Pancreas (tissue), 10 donors: ENCODE results near the gene AFAP1L2. TPM values are rescaled to one million over a fixed set of nuclear protein-coding genes. Genes with fewer than 3 reads are reported as not detected.
"Not testable (repeated sequence)": the region's sequence is repeated elsewhere in the genome, so short reads cannot be mapped to it uniquely, and the experiment has no call there.

Experiments used
- ATAC-seq, 4 donors: fragments of 200-7000 bp; cut with Tn5 transposase; one replicate each; pipeline versions ENCODE4 v1.8.0 to v1.9.1; 2020; ENCODE audit warnings: mild to moderate bottlenecking in 4 of 4, moderate library complexity in 4 of 4
- DNase-seq, 6 donors: peaks; one replicate each; pipeline ENCODE4 v3.0.0-alpha.2; 2020
- FAIRE-seq: peaks from 2 replicates; lab custom pipeline; 2012; peaks lifted over from hg19 to GRCh38; lab: Jason Lieb, UNC
- H3K27ac ChIP-seq, 4 donors: fragments of 200-600 bp; sonication (generic); 1 replicate in 3 of 4; 2 replicates in 1 of 4; pipeline versions ENCODE4 v1.5.0 to v1.8.0; 2020
- H3K27me3 ChIP-seq, 4 donors: fragments of 200-600 bp; one replicate each; pipeline ENCODE4 v1.8.0; 2021
- H3K36me3 ChIP-seq, 3 donors: fragments of 200-600 bp; sonication (generic) in 1 of 3; one replicate each; pipeline versions ENCODE4 v1.5.0 to v1.8.0; 2020 to 2021
- H3K4me1 ChIP-seq, 3 donors: fragments of 200-600 bp; one replicate each; pipeline ENCODE4 v1.8.0; 2021
- H3K4me3 ChIP-seq, 4 donors: fragments of 200-600 bp; sonication (generic) in 2 of 4; one replicate each; pipeline versions ENCODE4 v1.5.0 to v1.8.0; 2020 to 2021
- H3K9me3 ChIP-seq, 4 donors: fragments of 200-600 bp; one replicate each; pipeline ENCODE4 v1.8.0; 2021
- WGBS, 2 donors: extraction: QIAGEN DNeasy Blood & Tissue Kit; methylation state at CpG; one replicate each; pipeline ENCODE4 v1.1.7; 2013; 5-methylcytosine and 5-hydroxymethylcytosine counted together
- intact Hi-C, 3 donors: fragments of 100-400 bp; cut with DNase I; formaldehyde crosslinking; loops; one replicate each; pipeline versions ENCODE4 v1.11.1 to v1.14.2; 2022
- polyA plus RNA-seq, 2 donors: library from polyadenylated mRNA; stranded (reverse); fragments of 200-250 nt; gene quantifications; one replicate each; pipeline ENCODE4 v1.2.3, GENCODE V29; 2013
- total RNA-seq, 6 donors: library from RNA; stranded (reverse); fragmentation: NEBNext Ultra II Directional in 4 of 6; extraction: Animal tissue kit (Norgen Biotek cat#: 25700) in 4 of 6; gene quantifications; one replicate each; pipeline versions ENCODE4 v1.2.1 to v1.2.4, GENCODE V29; 2021 to 2023
- TF ChIP-seq, protein P1 (sequence below), 4 donors: fragments of 200-600 bp; sonication (generic) in 3 of 4; IDR thresholded peaks; one replicate each; pipeline versions ENCODE4 v1.5.0 to v1.8.0; 2021; ENCODE audit warnings: antibody characterized with exemption in 4 of 4
- donor health status: healthy with polysubstance abuse.
- donor health status: DM: no; HTN: no; CAD: no; lungs with moderate emphysema.
- donor health status: DM: no; HTN: no; CAD: no.
- donor health status: control.
- donor health status: control.
- donor health status: Bipolar disorder and iron deficiency.
- donor health status: DM: yes; HTN: yes; CAD: no.
- donor health status: DM: no; HTN: no; CAD: no.
- donor health status: DM: no; HTN: no; CAD: no.
- donor health status: DM: yes; HTN: yes; CAD: no.

The AFAP1L2 gene
- total and polyA plus RNA-seq, 8 donors: 3.3 to 19.9 (median 5.3) TPM

GRCh38 chr10:114337510-114338462, 66.5 kb downstream of the AFAP1L2 start:
- H3K27me3 ChIP-seq: no peaks in the 10 kb centered on the region
- no peak overlapping the region for H3K27ac ChIP-seq
- no peak for DNase-seq
- TF ChIP-seq, protein P1, sequence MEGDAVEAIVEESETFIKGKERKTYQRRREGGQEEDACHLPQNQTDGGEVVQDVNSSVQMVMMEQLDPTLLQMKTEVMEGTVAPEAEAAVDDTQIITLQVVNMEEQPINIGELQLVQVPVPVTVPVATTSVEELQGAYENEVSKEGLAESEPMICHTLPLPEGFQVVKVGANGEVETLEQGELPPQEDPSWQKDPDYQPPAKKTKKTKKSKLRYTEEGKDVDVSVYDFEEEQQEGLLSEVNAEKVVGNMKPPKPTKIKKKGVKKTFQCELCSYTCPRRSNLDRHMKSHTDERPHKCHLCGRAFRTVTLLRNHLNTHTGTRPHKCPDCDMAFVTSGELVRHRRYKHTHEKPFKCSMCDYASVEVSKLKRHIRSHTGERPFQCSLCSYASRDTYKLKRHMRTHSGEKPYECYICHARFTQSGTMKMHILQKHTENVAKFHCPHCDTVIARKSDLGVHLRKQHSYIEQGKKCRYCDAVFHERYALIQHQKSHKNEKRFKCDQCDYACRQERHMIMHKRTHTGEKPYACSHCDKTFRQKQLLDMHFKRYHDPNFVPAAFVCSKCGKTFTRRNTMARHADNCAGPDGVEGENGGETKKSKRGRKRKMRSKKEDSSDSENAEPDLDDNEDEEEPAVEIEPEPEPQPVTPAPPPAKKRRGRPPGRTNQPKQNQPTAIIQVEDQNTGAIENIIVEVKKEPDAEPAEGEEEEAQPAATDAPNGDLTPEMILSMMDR (IDR thresholded peaks at IDR 0.05): no peak
- intact Hi-C loops: no loop called here
- no peak for FAIRE-seq
- no peaks in the 10 kb centered on the region for H3K9me3 ChIP-seq
- 87 to 88% methylated on average over 19 of the region's 19 CpGs for WGBS, 2 donors
- H3K4me3 ChIP-seq: no peak overlapping the region
- H3K36me3 ChIP-seq: no peaks in the 10 kb centered on the region
- ATAC-seq: peak in 2 of 4 donors; percentile 10 to 38
- H3K4me1 ChIP-seq: no peaks in the 10 kb centered on the region

DNA sequence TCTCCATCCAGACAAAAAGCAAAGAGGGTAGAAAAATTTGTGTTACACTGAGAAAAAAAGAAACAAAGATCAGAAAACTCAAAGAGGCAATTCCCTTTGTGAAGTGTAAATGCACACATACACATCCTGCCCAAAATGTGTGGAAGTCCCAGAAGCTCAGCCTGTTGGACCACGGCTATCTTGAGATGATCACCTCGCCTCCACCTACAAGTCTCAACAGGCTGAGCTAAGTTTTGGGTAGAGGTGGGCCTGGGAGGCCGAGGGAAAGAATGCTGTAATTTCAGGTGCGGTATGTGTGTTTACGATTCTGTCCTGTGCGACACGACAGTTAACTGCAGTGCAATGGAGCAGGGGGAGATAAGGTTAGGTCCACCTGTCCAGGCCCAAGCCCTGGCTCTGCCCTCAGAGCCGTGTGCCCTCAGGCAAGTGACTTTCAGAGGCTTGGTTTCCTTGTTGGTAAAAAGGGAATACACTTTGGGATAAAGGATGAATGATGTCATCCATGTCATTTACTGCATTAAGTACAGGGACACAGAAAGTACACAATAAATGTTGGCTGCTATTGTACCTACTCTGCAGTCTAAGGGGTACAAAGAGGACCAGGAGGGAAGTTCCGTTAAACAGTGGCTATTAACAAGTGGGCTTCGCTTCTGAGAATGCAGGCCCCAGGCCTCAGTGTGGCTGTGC, 67.3 kb downstream of the AFAP1L2 start:
- Histone ChIP-seq H3K27ac (no peak overlapping the region), H3K36me3 (no peaks in the 10 kb centered on the region), H3K4me1 (no peaks in the 10 kb centered on the region), H3K4me3 (no peak overlapping the region), H3K27me3 (no peaks in the 10 kb centered on the region), H3K9me3 (no peaks in the 10 kb centered on the region)
- intact Hi-C loops: no loop called here
- DNase-seq (no peak), ATAC-seq (peak in 3 of 4 donors; percentile 56 to 73 (median 65)), FAIRE-seq (no peak)
- WGBS, 2 donors: 54 to 59% methylated on average over 10 of the region's 10 CpGs
- TF ChIP-seq, protein P1 (IDR thresholded peaks at IDR 0.05): no peak

DNA sequence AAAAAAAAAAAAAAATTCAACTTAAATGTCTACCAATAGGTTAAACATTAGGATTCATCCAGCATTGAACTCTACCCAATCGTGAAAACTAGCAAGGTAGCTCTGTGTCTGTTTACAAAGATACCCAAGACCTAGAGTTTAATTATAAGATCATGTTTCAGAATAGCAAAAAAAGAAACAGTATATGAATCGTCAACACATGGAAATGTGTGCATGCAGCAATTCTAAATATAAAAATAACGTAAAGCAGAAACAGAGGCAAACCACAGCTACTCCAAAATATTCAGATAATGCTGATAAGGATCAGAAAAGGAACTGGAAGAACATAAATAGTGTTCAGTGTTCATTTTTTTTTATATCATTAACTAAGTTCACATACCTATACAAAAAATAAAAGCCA, 68.7 kb downstream of the AFAP1L2 start:
- H3K4me3 ChIP-seq: no peak overlapping the region
- intact Hi-C loops: no loop called here
- ATAC-seq (no peak), FAIRE-seq (no peak), DNase-seq (no peak)
- H3K27ac ChIP-seq: no peak overlapping the region
- 73 to 76% methylated on average over 3 of the region's 3 CpGs for WGBS, 2 donors
- TF ChIP-seq, protein P1 (IDR thresholded peaks at IDR 0.05): no peak
- H3K36me3 ChIP-seq: no peaks in the 10 kb centered on the region
- H3K4me1 ChIP-seq: no peaks in the 10 kb centered on the region
- H3K27me3 ChIP-seq: no peaks in the 10 kb centered on the region
- no peaks in the 10 kb centered on the region for H3K9me3 ChIP-seq

DNA sequence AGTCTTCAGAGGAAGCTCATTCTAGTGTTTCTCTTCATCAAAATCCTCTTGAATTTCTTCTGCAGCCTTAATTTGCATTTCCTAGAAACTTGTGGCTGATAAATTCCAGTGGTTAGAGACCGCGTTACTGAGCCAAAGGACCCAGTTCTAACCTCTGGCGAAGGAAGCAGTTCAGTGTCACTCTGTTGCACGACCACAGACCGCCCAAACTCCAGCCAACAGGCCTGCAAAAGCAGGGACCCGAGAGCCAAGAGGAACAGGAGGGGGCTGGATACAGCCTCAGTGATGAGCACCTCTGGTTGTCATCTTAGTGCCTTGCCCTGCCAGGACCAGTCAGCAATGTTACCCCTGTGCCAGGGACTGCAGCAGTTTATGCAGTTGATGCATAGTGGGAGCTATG, 70.0 kb downstream of the AFAP1L2 start:
- TF ChIP-seq, protein P1 (IDR thresholded peaks at IDR 0.05): no peak
- no peak for ATAC-seq

GRCh38 chr10:114333441-114333840, 70.9 kb downstream of the AFAP1L2 start:
- 91 to 93% methylated on average over 5 of the region's 5 CpGs for WGBS, 2 donors
- H3K9me3 ChIP-seq, H3K36me3 ChIP-seq, H3K27ac ChIP-seq, H3K4me1 ChIP-seq, H3K4me3 ChIP-seq, FAIRE-seq, DNase-seq, ATAC-seq, intact Hi-C loops, H3K27me3 ChIP-seq: not testable (repeated sequence)

More for the DNA sequence above, 70.0 kb downstream of the AFAP1L2 start:
- DNase-seq (no peak), FAIRE-seq (no peak)
- no peaks in the 10 kb centered on the region for H3K4me1 ChIP-seq
- 87 to 92% methylated on average over 6 of the region's 6 CpGs for WGBS, 2 donors
- no peaks in the 10 kb centered on the region for H3K36me3 ChIP-seq
- H3K27ac ChIP-seq: no peak overlapping the region
- intact Hi-C loops: no loop called here
- H3K9me3 ChIP-seq: no peaks in the 10 kb centered on the region
- H3K4me3 ChIP-seq: no peak overlapping the region
- H3K27me3 ChIP-seq: no peaks in the 10 kb centered on the region
